GM20000 (cell line): ENCODE results near the gene SIRPB2.

Experiments used
- DNase-seq: peaks from one replicate; pipeline ENCODE4 v3.0.0; 2012; ENCODE audit warnings: low spot score
- CTCF ChIP-seq: IDR thresholded peaks from 2 replicates; pipeline ENCODE4 v1.5.1; 2012; ENCODE audit warnings: mild to moderate bottlenecking, control low read depth; ENCODE audit errors: extremely low read depth, missing control alignments

SIRPB2 gene

GRCh38 chr20:1534526-1534925 is 43.3 kb upstream of the SIRPB2 start:
- DNase-seq: no peak
- no peak for TF ChIP-seq CTCF

GRCh38 chr20:1533059-1533458 is 41.8 kb upstream of the SIRPB2 start:
- no peak for DNase-seq
- no peak for TF ChIP-seq CTCF

- no peak for TF ChIP-seq CTCF
- DNase-seq: no peak
These were observed 37.6 kb upstream of the SIRPB2 start for GRCh38 chr20:1528811-1529210.

- no peak for TF ChIP-seq CTCF
- DNase-seq: no peak
These were observed 36.7 kb upstream of the SIRPB2 start for GRCh38 chr20:1527923-1528322.

GRCh38 chr20:1526896-1527295 is 35.7 kb upstream of the SIRPB2 start:
- no peak for TF ChIP-seq CTCF
- no peak for DNase-seq

- DNase-seq: no peak
These were observed 35.1 kb upstream of the SIRPB2 start for GRCh38 chr20:1526310-1526709.

GRCh38 chr20:1524004-1524403 is 32.8 kb upstream of the SIRPB2 start:
- TF ChIP-seq CTCF: no peak
- DNase-seq: no peak

More at GRCh38 chr20:1526310-1526709, 35.1 kb upstream of the SIRPB2 start:
- no peak for TF ChIP-seq CTCF
